ENCODE data around the gene HUNK.
"Not testable (repeated sequence)": the region's sequence is repeated elsewhere in the genome, so short reads cannot be mapped to it uniquely, and the experiment has no call there.

HUNK gene

DNA sequence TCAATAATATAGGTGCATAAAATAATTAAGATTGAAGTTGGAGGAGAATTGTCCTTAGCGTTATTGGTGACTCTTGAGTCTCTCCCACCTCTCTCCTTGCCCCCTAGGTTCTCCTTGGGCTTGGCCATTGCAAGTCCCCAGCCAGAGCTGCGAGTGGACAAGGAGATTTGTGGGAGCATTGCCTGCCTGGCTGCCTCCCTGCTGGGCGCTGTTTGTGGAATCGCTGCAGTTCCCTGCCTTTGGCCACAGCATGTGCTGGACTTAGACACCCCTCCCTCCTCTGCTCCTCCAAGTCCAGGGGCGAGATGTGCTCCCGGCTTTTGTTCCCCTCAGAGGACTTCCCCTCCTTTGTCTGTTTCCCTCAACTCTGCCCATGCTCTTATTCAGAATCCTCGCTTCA is 21.9 kb upstream of the HUNK start:
- ChIA-PET POLR2A (no interaction called here), CTCF (no interaction called here)
- no peak overlapping the region for H3K4me3 ChIP-seq (ENCODE audit: low read depth, low read length)
- TF ChIP-seq CTCF (IDR thresholded peaks at IDR 0.05; ENCODE audit: insufficient read depth, low read length, missing control alignments), result no peak
- DNase-seq (ENCODE audit: low read depth, low spot score), result no peak

GRCh38 chr21:31855180-31855579 is 17.6 kb upstream of the HUNK start:
- ChIA-PET CTCF (interaction anchor here (1.6 to 3.7 kb wide), 2 partner anchors 9 to 11 kb away, joined by 5 to 17 read pairs; no protein-coding TSS in a partner anchor), POLR2A (no interaction called here)
- no peak for TF ChIP-seq CTCF (IDR thresholded peaks at IDR 0.05; ENCODE audit: insufficient read depth, low read length, missing control alignments)
- no peak for DNase-seq (ENCODE audit: low read depth, low spot score)
- no peak overlapping the region for H3K4me3 ChIP-seq (ENCODE audit: low read depth, low read length)

DNA sequence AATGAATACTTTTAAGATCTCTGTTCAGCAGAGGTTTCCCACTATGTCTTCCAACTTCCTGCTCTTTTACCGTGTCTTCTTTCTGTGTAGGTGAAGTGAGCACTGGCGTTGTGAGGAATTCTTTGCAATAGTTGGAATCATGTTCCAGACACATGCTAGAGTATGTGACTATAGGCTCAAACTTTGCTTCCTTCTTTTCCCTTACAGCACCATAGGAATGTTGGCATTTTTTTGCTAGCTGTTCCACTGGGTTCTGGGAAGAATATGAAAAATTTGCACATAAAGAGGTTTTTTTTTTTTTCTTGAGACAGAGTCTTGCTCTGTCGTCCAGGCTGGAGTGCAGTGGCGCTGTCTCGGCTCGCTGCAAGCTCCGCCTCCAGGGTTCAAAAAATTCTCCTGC is 15.7 kb upstream of the HUNK start:
- ChIA-PET CTCF (interaction anchor here (3.7 kb wide), 1 partner anchor 9 kb away, joined by 17 read pairs; no protein-coding TSS in a partner anchor), POLR2A (no interaction called here)

DNA sequence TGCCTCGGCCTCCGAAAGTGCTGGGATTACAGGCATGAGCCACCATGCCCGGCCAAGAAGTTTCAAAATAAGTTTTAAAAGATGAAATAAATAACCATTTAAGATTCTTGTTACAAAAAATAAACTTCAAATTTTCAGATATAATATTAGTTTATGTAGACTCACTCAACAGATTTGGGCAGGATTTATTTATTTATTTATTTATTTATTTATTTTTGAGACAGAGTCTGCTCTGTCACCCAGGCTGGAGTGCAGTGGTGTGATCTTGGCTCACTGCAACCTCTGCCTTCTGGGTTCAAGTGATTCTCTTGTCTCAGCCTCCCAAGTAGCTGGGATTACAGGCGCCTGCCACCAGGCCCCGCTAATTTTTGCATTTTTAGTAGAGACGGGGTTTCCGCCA is 15.2 kb upstream of the HUNK start:
- CTCF ChIA-PET, result interaction anchor here (3.7 kb wide), 1 partner anchor 8 kb away, joined by 17 read pairs; no protein-coding TSS in a partner anchor
- POLR2A ChIA-PET; H3K4me3 ChIP-seq (ENCODE audit: low read depth, low read length); DNase-seq (ENCODE audit: low read depth, low spot score): not testable (repeated sequence)

More for the DNA sequence above, 15.7 kb upstream of the HUNK start:
- H3K4me3 ChIP-seq (ENCODE audit: low read depth, low read length), result no peak overlapping the region
- no peak for DNase-seq (ENCODE audit: low read depth, low spot score)
- no peak for TF ChIP-seq CTCF (IDR thresholded peaks at IDR 0.05; ENCODE audit: insufficient read depth, low read length, missing control alignments)

DNA sequence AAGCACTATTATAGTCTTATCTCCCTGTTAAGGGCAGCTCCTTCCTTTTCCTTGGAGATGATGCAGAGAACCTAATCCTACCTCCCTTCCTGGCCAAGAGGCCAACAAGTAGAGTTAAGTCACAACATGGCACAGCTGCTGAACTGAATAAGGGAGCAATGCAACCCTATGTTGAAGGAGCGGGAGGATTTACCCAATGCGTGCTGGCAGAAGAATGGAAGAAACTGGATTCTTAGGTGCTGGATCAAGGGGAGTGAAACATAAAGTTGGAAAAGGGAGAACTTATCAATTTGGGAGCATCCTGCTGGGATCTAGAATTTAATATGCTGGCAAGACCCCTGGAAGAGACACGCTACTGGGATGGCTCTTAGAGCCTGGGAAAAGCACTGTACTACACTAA is 12.0 kb upstream of the HUNK start:
- no peak for DNase-seq (ENCODE audit: low read depth, low spot score)
- H3K4me3 ChIP-seq (ENCODE audit: low read depth, low read length), result no peak overlapping the region
- POLR2A ChIA-PET, result no interaction called here
- CTCF ChIA-PET, result interaction anchor here (1.0 to 5.1 kb wide), 2 partner anchors 75 to 397 kb away, joined by 6 to 41 read pairs; no protein-coding TSS in a partner anchor
- no peak for TF ChIP-seq CTCF (IDR thresholded peaks at IDR 0.05; ENCODE audit: insufficient read depth, low read length, missing control alignments)

- CTCF ChIA-PET, result interaction anchor here (0.8 to 5.1 kb wide), 4 partner anchors 9 to 396 kb away, joined by 3 to 41 read pairs (median 4); no protein-coding TSS in a partner anchor
- no peak for TF ChIP-seq CTCF (IDR thresholded peaks at IDR 0.05; ENCODE audit: insufficient read depth, low read length, missing control alignments)
- POLR2A ChIA-PET, result no interaction called here
Measured at GRCh38 chr21:31862078-31862477, 10.7 kb upstream of the HUNK start.

DNA sequence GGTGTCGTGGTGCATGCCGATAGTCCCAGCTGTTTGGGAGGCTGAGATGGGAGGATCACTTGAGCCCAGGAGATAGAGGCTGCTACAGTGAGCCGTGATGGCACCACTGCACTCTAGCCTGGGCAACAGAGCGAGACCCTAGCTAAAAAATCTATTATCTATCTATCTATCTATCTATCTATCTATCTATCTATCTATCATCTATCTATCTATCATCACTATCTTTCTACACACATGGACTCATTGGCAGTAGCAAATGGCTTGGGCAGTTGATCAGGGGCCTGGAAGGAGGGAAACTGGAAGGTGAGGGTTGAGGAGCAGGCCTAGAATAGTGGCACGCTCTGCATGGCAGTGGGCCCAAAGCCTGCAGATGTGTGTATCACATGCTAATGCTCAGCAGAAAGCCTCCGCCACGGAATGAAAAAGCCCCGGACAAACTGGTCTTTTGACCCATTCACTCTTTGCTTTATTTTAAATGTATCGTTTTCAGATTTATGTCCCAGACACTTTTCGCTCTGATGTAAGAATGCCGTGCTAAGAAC is 7.3 kb upstream of the HUNK start:
- CTCF ChIA-PET, result interaction anchor here (0.7 to 12.5 kb wide), 27 partner anchors 9 to 736 kb away, joined by 3 to 302 read pairs (median 4); partner anchors contain the start of gene MIS18A
- H3K4me3 ChIP-seq (ENCODE audit: low read depth, low read length), result no peak overlapping the region
- no peak for TF ChIP-seq CTCF (IDR thresholded peaks at IDR 0.05; ENCODE audit: insufficient read depth, low read length, missing control alignments)
- no peak for DNase-seq (ENCODE audit: low read depth, low spot score)
- POLR2A ChIA-PET, result interaction anchor here (0.5 kb wide), 1 partner anchor 375 kb away, joined by 3 read pairs; no protein-coding TSS in a partner anchor

More at GRCh38 chr21:31862078-31862477, 10.7 kb upstream of the HUNK start:
- no peak for DNase-seq (ENCODE audit: low read depth, low spot score)
- no peak overlapping the region for H3K4me3 ChIP-seq (ENCODE audit: low read depth, low read length)

All from AG04449 (cell line).